ENCODE data around the gene CDH5.
A peak's percentile ranks its signal among the peaks of the same experiment; 100 is the strongest.
"Not testable (repeated sequence)": the region's sequence is repeated elsewhere in the genome, so short reads cannot be mapped to it uniquely, and the experiment has no call there.

CDH5 gene

GRCh38 chr16:66366433-66367299 is at the start of gene CDH5:
TSS of gene CDH5 (plus strand) at chr16:66366691. CDS start at chr16:66379338, 12,647 bp downstream.
- no peak for DNase-seq (ENCODE audit: low read depth)

- no peak for DNase-seq (ENCODE audit: low read depth)
These were observed 48.0 kb upstream of the CDH5 start for GRCh38 chr16:66318505-66318904.

- no peak for DNase-seq (ENCODE audit: low read depth)
These were observed 45.7 kb upstream of the CDH5 start for GRCh38 chr16:66320774-66321173.

- DNase-seq (ENCODE audit: low read depth), result no peak
These were observed 44.3 kb upstream of the CDH5 start for GRCh38 chr16:66322174-66322573.

GRCh38 chr16:66324815-66325515 is 41.5 kb upstream of the CDH5 start:
- DNase-seq (ENCODE audit: low read depth), result no peak

GRCh38 chr16:66325717-66326376 is 40.6 kb upstream of the CDH5 start:
- DNase-seq (ENCODE audit: low read depth), result no peak

- no peak for DNase-seq (ENCODE audit: low read depth)
These were observed 39.4 kb upstream of the CDH5 start for GRCh38 chr16:66326991-66327513.

GRCh38 chr16:66328282-66328681 is 38.2 kb upstream of the CDH5 start:
- DNase-seq (ENCODE audit: low read depth), result no peak

GRCh38 chr16:66331464-66331863 is 35.0 kb upstream of the CDH5 start:
- DNase-seq (ENCODE audit: low read depth), result not testable (repeated sequence)

GRCh38 chr16:66332634-66333610 is 33.6 kb upstream of the CDH5 start:
- no peak for DNase-seq (ENCODE audit: low read depth)

- no peak for DNase-seq (ENCODE audit: low read depth)
These were observed 31.5 kb upstream of the CDH5 start for GRCh38 chr16:66334853-66335574.

- DNase-seq (ENCODE audit: low read depth), result no peak
These were observed 30.7 kb upstream of the CDH5 start for GRCh38 chr16:66335704-66336329.

- no peak for DNase-seq (ENCODE audit: low read depth)
These were observed 28.9 kb upstream of the CDH5 start for GRCh38 chr16:66337463-66338188.

- no peak for DNase-seq (ENCODE audit: low read depth)
These were observed 24.1 kb upstream of the CDH5 start for GRCh38 chr16:66342294-66342900.

GRCh38 chr16:66344533-66345145 is 21.9 kb upstream of the CDH5 start:
- DNase-seq (ENCODE audit: low read depth), result peak; percentile 21

- DNase-seq (ENCODE audit: low read depth), result no peak
These were observed 20.3 kb upstream of the CDH5 start for GRCh38 chr16:66346221-66346620.

GRCh38 chr16:66352304-66352703 is 14.2 kb upstream of the CDH5 start:
- DNase-seq (ENCODE audit: low read depth), result no peak

GRCh38 chr16:66353055-66353454 is 13.4 kb upstream of the CDH5 start:
- DNase-seq (ENCODE audit: low read depth), result no peak
